WTC11 (cell line): ENCODE results near the gene RPL18A.

Source experiments
- ATF1 ChIP-seq: sonication (generic); formaldehyde crosslinking; IDR thresholded peaks from 2 replicates; pipeline ENCODE4 v1.8.1; 2023; ENCODE audit warnings: mild to moderate bottlenecking, moderate library complexity, missing genetic modification reagents
- CREM ChIP-seq: sonication (generic); formaldehyde crosslinking; IDR thresholded peaks from 2 replicates; pipeline ENCODE4 v1.8.1; 2022; ENCODE audit warnings: mild to moderate bottlenecking, missing genetic modification reagents, moderate library complexity
- NFYB ChIP-seq: sonication (generic); formaldehyde crosslinking; conservative IDR thresholded peaks from 2 replicates; pipeline ENCODE4 v1.8.0; 2022; ENCODE audit warnings: low read depth, missing genetic modification reagents
- TF ChIP-seq, protein P1 (sequence below): sonication (generic); formaldehyde crosslinking; IDR thresholded peaks from 2 replicates; pipeline ENCODE4 v1.8.0; 2022; ENCODE audit warnings: missing genetic modification reagents
- TF ChIP-seq, protein P2 (sequence below): fragments of 200-600 bp; IDR thresholded peaks from 2 replicates; pipeline ENCODE4 v1.8.0; 2022; ENCODE audit warnings: antibody characterized with exemption
- TF ChIP-seq, protein P3 (sequence below): sonication (generic); formaldehyde crosslinking; conservative IDR thresholded peaks from 2 replicates; pipeline ENCODE4 v1.8.1; 2022; ENCODE audit warnings: mild to moderate bottlenecking, missing genetic modification reagents
- TF ChIP-seq, protein P4 (sequence below): sonication (generic); formaldehyde crosslinking; IDR thresholded peaks from 2 replicates; pipeline ENCODE4 v1.8.1; 2022; ENCODE audit warnings: mild to moderate bottlenecking, moderate library complexity, missing genetic modification reagents

DNA sequence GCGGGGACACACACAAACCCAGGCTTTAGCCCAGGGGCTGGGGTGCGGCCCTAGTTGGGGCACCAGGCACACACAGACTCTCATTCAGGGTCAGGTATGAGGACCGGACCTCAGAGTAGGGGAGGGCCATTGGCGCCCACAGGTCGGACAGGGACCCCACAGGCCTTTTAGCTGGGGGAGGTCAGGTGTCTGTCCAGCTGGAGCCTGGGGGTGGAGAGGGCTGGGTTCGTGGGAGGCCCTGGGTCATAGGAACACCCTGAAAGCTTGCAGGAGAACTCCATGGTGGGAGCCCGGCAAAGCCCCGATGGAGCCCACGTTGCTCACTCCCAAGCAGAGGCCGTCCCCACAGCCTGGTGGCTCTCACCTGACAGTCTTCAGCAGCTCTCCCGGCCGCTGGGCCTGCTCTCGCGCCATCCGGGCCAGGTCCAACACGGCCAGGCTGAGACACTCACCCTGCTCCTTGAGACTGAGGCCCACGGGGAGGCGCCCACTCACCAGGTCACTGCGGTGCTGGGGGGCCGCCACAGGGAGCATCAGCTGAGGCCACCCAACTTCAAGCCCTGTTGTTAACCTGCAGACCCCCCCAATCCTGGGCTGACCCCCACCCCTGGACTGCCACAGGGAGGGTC, 16.9 kb upstream of the RPL18A start:
- TF ChIP-seq, protein P1, sequence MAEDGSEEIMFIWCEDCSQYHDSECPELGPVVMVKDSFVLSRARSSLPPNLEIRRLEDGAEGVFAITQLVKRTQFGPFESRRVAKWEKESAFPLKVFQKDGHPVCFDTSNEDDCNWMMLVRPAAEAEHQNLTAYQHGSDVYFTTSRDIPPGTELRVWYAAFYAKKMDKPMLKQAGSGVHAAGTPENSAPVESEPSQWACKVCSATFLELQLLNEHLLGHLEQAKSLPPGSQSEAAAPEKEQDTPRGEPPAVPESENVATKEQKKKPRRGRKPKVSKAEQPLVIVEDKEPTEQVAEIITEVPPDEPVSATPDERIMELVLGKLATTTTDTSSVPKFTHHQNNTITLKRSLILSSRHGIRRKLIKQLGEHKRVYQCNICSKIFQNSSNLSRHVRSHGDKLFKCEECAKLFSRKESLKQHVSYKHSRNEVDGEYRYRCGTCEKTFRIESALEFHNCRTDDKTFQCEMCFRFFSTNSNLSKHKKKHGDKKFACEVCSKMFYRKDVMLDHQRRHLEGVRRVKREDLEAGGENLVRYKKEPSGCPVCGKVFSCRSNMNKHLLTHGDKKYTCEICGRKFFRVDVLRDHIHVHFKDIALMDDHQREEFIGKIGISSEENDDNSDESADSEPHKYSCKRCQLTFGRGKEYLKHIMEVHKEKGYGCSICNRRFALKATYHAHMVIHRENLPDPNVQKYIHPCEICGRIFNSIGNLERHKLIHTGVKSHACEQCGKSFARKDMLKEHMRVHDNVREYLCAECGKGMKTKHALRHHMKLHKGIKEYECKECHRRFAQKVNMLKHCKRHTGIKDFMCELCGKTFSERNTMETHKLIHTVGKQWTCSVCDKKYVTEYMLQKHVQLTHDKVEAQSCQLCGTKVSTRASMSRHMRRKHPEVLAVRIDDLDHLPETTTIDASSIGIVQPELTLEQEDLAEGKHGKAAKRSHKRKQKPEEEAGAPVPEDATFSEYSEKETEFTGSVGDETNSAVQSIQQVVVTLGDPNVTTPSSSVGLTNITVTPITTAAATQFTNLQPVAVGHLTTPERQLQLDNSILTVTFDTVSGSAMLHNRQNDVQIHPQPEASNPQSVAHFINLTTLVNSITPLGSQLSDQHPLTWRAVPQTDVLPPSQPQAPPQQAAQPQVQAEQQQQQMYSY (CRISPR knock-in tag), result no peak
- TF ChIP-seq, protein P2, sequence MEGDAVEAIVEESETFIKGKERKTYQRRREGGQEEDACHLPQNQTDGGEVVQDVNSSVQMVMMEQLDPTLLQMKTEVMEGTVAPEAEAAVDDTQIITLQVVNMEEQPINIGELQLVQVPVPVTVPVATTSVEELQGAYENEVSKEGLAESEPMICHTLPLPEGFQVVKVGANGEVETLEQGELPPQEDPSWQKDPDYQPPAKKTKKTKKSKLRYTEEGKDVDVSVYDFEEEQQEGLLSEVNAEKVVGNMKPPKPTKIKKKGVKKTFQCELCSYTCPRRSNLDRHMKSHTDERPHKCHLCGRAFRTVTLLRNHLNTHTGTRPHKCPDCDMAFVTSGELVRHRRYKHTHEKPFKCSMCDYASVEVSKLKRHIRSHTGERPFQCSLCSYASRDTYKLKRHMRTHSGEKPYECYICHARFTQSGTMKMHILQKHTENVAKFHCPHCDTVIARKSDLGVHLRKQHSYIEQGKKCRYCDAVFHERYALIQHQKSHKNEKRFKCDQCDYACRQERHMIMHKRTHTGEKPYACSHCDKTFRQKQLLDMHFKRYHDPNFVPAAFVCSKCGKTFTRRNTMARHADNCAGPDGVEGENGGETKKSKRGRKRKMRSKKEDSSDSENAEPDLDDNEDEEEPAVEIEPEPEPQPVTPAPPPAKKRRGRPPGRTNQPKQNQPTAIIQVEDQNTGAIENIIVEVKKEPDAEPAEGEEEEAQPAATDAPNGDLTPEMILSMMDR, result no peak
- TF ChIP-seq, protein P3, sequence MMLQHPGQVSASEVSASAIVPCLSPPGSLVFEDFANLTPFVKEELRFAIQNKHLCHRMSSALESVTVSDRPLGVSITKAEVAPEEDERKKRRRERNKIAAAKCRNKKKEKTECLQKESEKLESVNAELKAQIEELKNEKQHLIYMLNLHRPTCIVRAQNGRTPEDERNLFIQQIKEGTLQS, result no peak
- TF ChIP-seq ATF1 (no peak), NFYB (CRISPR knock-in tag) (no peak), CREM (no peak)
- TF ChIP-seq, protein P4, sequence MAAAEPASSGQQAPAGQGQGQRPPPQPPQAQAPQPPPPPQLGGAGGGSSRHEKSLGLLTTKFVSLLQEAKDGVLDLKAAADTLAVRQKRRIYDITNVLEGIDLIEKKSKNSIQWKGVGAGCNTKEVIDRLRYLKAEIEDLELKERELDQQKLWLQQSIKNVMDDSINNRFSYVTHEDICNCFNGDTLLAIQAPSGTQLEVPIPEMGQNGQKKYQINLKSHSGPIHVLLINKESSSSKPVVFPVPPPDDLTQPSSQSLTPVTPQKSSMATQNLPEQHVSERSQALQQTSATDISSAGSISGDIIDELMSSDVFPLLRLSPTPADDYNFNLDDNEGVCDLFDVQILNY (CRISPR knock-in tag), result no peak
